ENCODE data around the gene YIPF5. TPM values are rescaled to one million over a fixed set of nuclear protein-coding genes. Genes with fewer than 3 reads are reported as not detected.

The YIPF5 gene
- total and polyA plus RNA-seq, 2 of the 4 experiments (the other 2 are of a cell fraction): 64.4 to 172 TPM

DNA sequence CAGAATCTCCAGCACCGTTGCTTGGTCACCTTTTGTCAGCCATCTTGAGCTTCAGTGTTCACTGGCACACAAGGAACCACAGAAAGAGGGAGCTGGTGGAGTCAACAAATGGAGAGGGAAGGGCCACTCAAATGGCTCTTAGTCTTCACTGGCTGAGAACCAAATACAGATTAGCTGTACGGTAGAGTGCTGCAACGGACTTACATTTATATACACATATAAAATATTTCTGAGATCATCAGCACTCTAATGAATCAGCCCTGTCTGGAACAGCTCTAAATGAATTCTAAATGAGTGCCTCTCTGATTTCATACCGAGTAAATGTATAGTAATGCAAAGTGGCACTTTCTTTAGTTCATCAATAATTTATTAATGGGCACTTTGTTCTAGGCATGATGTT is 25.0 kb upstream of the YIPF5 start:
- CTCF ChIA-PET: interaction anchor here (1.0 to 1.3 kb wide), 3 partner anchors 9 to 1510 kb away, joined by 3 to 4 read pairs (median 3); no protein-coding TSS in a partner anchor

More for the DNA sequence above, 25.0 kb upstream of the YIPF5 start:
- Histone ChIP-seq H2BK20ac (ENCODE audit: low read depth, low read length) (peak overlapping the region; percentile 21; the same call in 1 of the 2 replicates), H3K36me3 (ENCODE audit: control insufficient read depth, insufficient read depth, low read length) (no peaks in the 10 kb centered on the region), H3K23ac (ENCODE audit: low read depth, low read length) (no peak overlapping the region), H2BK15ac (ENCODE audit: low read depth, low read length) (0 out of 3 replicates have a peak overlapping the region, but pooled peaks have one; percentile 39), H3K4me1 (ENCODE audit: control insufficient read depth, insufficient read depth, low read length) (peaks cover 11% of the 10 kb centered on the region), H4K20me1 (ENCODE audit: insufficient read depth, low read length) (no peaks in the 10 kb centered on the region), H3K79me1 (ENCODE audit: low read depth in 1 of 2, low read length in 2 of 2) (no peaks in the 10 kb centered on the region), H2AFZ (replicated peaks; ENCODE audit: low read length, poor library complexity) (peak overlapping the region; percentile 11), H4K91ac (ENCODE audit: insufficient read depth, low read depth, low read length) (no peak overlapping the region), H3K56ac (ENCODE audit: extremely low read depth, insufficient read depth, low read length) (no peak overlapping the region), H3K18ac (ENCODE audit: low read depth, low read length) (peak overlapping the region; percentile 0; the same call in 1 of the 2 replicates), H3K27ac (ENCODE audit: insufficient read depth, low read length) (no peak overlapping the region), H3K14ac (replicated peaks; ENCODE audit: low read depth, low read length) (peak overlapping the region; percentile 3; the same call in 1 of the 2 replicates), H2AK9ac (replicated peaks; ENCODE audit: low read depth, low read length, poor library complexity) (no peak overlapping the region), H3K4ac (ENCODE audit: low read depth, low read length) (no peak overlapping the region), H4K5ac (ENCODE audit: low read depth, low read length) (no peak overlapping the region), H3K27me3 (ENCODE audit: control insufficient read depth, insufficient read depth, low read length) (no peaks in the 10 kb centered on the region), H3K4me2 (ENCODE audit: low read depth, low read length) (peak overlapping the region; percentile 46; the same call in 1 of the 2 replicates), H3K9ac (ENCODE audit: low read depth, low read length) (no peak overlapping the region), H2AK5ac (ENCODE audit: low read depth, low read length) (0 out of 2 replicates have a peak overlapping the region, but pooled peaks have one; percentile 1), H4K8ac (ENCODE audit: low read depth in 2 of 2, low read length in 2 of 2) (no peak overlapping the region), H3K4me3 (ENCODE audit: insufficient read depth, low read depth, low read length) (no peak overlapping the region), H2BK5ac (ENCODE audit: low read depth, low read length, poor library complexity, severe bottlenecking) (peak overlapping the region; percentile 41), H3K9me3 (ENCODE audit: control insufficient read depth, insufficient read depth, low read length) (no peaks in the 10 kb centered on the region), H2BK120ac (ENCODE audit: low read depth, low read length) (no peak overlapping the region), H3K9me1 (ENCODE audit: insufficient read depth, low read length) (no peaks in the 10 kb centered on the region)
- whole genome bisulfite sequencing, 2 experiments (ENCODE audit: extremely low coverage in 2 of 2, insufficient read length in 1 of 2): no CpG with 5 or more reads among the region's 4 CpGs
- POLR2A ChIA-PET (ENCODE audit: unreplicated experiment): no interaction called here
- no TSS peak for BruUV-seq (replicated peaks)
- DNase-seq (peak; percentile 69), ATAC-seq (ENCODE audit: low read depth) (peak; percentile 59)
- dilution Hi-C loops (cut with HindIII; ENCODE audit: low sequenced_read_pairs, unreplicated experiment) (no loop called here), in situ Hi-C loops (cut with MboI; ENCODE audit: low sequenced_read_pairs) (loop anchor here (25.0 kb wide), 1 partner anchor 1183 kb away; no protein-coding TSS in a partner anchor), intact Hi-C loops (cut with micrococcal nuclease) (no loop called here)
- TF ChIP-seq MAZ (IDR thresholded peaks at IDR 0.05; ENCODE audit: borderline replicate concordance, low read depth, low read length) (no peak), FOS (IDR thresholded peaks at IDR 0.05; ENCODE audit: low read depth, low read length) (0 out of 2 replicates have a peak, but pooled peaks have one; percentile 13), RAD21 (IDR thresholded peaks at IDR 0.05; ENCODE audit: low read length) (no peak), CEBPB (IDR thresholded peaks at IDR 0.05; ENCODE audit: low read depth, low read length) (peak; percentile 18; the same call in 1 of the 2 replicates), BHLHE40 (IDR thresholded peaks at IDR 0.05; ENCODE audit: low read depth, low read length) (no peak)
- TF ChIP-seq, protein P1, sequence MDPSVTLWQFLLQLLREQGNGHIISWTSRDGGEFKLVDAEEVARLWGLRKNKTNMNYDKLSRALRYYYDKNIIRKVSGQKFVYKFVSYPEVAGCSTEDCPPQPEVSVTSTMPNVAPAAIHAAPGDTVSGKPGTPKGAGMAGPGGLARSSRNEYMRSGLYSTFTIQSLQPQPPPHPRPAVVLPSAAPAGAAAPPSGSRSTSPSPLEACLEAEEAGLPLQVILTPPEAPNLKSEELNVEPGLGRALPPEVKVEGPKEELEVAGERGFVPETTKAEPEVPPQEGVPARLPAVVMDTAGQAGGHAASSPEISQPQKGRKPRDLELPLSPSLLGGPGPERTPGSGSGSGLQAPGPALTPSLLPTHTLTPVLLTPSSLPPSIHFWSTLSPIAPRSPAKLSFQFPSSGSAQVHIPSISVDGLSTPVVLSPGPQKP (IDR thresholded peaks at IDR 0.05; ENCODE audit: borderline replicate concordance, low read depth, low read length): no peak
- TF ChIP-seq, protein P2, sequence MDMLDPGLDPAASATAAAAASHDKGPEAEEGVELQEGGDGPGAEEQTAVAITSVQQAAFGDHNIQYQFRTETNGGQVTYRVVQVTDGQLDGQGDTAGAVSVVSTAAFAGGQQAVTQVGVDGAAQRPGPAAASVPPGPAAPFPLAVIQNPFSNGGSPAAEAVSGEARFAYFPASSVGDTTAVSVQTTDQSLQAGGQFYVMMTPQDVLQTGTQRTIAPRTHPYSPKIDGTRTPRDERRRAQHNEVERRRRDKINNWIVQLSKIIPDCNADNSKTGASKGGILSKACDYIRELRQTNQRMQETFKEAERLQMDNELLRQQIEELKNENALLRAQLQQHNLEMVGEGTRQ (IDR thresholded peaks at IDR 0.05; ENCODE audit: low read depth, low read length): no peak

Measured in IMR-90 (cell line).